GM08714 (cell line): Measurements from ENCODE around the gene RPGRIP1L.

Experiments
- H3K4me3 ChIP-seq: fragments of 200-500 bp; sonication (Bioruptor generic); 2 replicates; pipeline ENCODE4 v1.5.1; 2014; ENCODE audit warnings: mild to moderate bottlenecking, low read length, inconsistent platforms
- ZNF274 ChIP-seq: IDR thresholded peaks from 2 replicates; pipeline ENCODE4 v1.6.1; 2012; ENCODE audit warnings: mild to moderate bottlenecking, low read depth, low read length

Gene RPGRIP1L

GRCh38 chr16:53612003-53612402, 91.7 kb downstream of the RPGRIP1L start:
- TF ChIP-seq ZNF274: no peak
- no peak overlapping the region for H3K4me3 ChIP-seq

GRCh38 chr16:53611179-53611696, 92.4 kb downstream of the RPGRIP1L start:
- no peak for TF ChIP-seq ZNF274

GRCh38 chr16:53609536-53609935, 94.1 kb downstream of the RPGRIP1L start:
- no peak for TF ChIP-seq ZNF274
- H3K4me3 ChIP-seq: no peak overlapping the region

More at GRCh38 chr16:53611179-53611696, 92.4 kb downstream of the RPGRIP1L start:
- no peak overlapping the region for H3K4me3 ChIP-seq

DNA sequence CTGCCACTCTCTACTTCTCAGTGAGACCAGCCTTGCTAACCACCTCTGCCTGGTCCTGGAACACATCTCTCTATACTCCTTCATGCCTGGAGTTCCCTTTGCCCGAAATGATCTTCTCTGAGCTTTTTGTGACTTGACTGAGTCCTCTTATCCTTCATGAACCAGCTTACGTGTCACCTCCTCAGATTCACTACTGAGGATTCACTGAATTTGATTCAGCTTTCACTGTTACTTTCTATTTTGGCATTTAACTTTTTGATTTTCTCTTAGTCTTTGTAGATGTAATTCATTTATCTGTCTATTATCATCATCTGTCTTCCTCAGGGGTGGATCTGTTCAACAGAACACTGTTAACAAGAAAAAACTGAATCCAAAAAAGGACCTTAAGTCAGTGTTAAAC, 95.6 kb downstream of the RPGRIP1L start:
- no peak overlapping the region for H3K4me3 ChIP-seq
- TF ChIP-seq ZNF274: no peak

- no peak overlapping the region for H3K4me3 ChIP-seq
These were observed 97.7 kb downstream of the RPGRIP1L start for GRCh38 chr16:53605831-53606400.

GRCh38 chr16:53605356-53605755, 98.3 kb downstream of the RPGRIP1L start:
- no peak for TF ChIP-seq ZNF274
- no peak overlapping the region for H3K4me3 ChIP-seq

More at GRCh38 chr16:53605831-53606400, 97.7 kb downstream of the RPGRIP1L start:
- no peak for TF ChIP-seq ZNF274

DNA sequence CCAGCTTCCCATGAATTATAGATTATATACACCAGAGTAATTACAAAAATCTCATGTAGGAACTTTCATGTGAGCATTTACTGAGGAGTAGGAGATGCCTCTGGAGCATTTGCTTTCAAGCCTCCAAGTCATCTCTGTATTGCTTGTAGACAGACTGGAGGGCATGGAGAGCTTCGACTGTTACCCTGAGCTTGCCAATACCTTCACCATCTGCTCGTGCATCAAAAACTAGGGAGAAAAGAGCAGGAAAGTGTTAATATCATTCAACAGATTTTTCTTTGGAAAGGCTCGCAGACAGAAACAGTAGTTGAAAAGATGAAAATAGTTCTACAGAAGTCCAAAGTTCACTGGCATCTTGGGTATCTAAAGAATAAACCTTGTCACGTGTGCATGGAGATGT, 101.7 kb downstream of the RPGRIP1L start:
- no peak for TF ChIP-seq ZNF274

GRCh38 chr16:53600616-53601015, 103.0 kb downstream of the RPGRIP1L start:
- no peak overlapping the region for H3K4me3 ChIP-seq
- TF ChIP-seq ZNF274: no peak

More for the DNA sequence above, 101.7 kb downstream of the RPGRIP1L start:
- H3K4me3 ChIP-seq: no peak overlapping the region

DNA sequence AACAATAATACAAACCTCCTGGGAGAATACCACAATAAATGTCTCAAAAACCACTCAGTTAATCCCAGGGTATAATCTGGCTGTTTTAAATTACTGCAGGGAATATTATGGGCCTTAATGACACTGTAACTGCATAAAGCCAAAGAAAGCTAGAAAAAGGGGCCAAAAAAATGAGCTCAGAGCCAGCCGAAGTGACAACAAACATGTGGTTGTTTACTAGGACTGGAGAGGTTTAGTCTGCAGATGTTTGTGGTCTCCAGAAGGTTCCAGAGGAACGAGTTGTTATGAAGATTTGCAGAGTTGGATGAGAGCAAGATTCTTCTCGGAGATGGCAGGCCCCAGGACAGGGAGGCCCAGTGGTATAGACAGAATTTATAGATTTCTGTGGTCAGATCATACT, 103.5 kb downstream of the RPGRIP1L start:
- no peak for TF ChIP-seq ZNF274
- no peak overlapping the region for H3K4me3 ChIP-seq

DNA sequence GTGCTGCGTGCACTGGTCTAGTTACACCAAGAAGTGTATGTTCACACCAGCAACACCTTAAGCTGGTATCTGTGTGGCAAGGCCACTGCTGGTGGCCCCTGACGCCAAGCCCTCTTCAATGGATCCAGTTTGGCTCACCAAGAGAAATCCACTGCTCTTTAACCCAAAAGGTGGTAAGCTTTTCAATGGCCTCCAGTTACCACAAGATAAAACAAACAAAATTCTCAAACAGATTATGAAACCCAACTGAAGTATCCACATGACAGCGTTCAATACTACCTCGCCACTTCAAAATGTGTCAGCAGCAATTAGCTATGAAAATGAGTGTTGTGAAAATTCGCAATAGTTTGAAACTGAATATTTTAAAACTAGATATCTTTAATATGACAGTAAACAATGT, 104.1 kb downstream of the RPGRIP1L start:
- no peak for TF ChIP-seq ZNF274
- no peak overlapping the region for H3K4me3 ChIP-seq

GRCh38 chr16:53598511-53599275, 105.0 kb downstream of the RPGRIP1L start:
- no peak overlapping the region for H3K4me3 ChIP-seq
- no peak for TF ChIP-seq ZNF274

- H3K4me3 ChIP-seq: no peak overlapping the region
These were observed 105.9 kb downstream of the RPGRIP1L start for GRCh38 chr16:53597776-53598175.

DNA sequence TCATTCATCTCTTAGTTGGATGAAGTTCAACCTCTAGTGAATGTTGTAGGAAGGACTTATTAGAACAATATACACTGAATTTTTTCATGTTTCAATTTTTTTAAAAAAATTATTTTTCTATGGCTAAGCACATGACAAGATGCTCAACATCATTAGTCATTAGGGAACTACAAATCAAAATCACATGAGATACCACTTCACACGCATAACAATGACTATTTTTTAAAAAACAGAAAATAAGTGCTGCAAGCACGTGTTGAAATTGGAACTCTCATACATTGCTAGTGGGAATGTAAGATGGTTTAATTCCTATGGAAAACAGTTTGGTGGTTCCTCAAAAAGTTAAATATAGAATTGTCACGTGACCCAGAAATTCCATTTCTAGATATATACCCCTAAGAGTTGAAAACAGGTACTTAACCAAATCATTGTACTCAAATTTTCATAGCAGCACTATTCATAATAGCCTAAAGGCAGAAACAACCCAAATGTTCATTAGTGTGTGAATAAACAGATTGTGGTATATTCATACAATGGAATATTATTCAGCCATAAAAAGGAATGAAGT, 115.5 kb downstream of the RPGRIP1L start:
- no peak for TF ChIP-seq ZNF274
- no peak overlapping the region for H3K4me3 ChIP-seq

More at GRCh38 chr16:53597776-53598175, 105.9 kb downstream of the RPGRIP1L start:
- no peak for TF ChIP-seq ZNF274

DNA sequence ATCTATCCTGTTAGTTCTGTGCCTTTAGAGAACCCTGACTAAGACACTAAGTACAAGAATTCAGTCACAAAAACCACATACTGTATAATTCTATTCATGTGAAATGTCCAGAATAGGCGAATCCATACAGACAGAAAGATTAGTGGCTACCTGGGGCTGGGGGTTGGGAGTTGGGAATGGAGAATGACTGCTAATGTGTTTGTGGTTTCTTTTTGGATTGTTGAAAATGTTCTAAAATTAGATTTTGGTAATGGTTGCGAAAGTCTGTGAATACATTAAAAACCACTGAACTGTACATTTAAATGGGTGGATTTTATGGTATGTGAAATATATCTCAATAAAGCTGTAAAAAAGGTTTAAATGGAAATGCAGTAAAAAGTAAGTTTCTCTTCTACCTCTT, 120.3 kb downstream of the RPGRIP1L start:
- TF ChIP-seq ZNF274: no peak
- H3K4me3 ChIP-seq: no peak overlapping the region

DNA sequence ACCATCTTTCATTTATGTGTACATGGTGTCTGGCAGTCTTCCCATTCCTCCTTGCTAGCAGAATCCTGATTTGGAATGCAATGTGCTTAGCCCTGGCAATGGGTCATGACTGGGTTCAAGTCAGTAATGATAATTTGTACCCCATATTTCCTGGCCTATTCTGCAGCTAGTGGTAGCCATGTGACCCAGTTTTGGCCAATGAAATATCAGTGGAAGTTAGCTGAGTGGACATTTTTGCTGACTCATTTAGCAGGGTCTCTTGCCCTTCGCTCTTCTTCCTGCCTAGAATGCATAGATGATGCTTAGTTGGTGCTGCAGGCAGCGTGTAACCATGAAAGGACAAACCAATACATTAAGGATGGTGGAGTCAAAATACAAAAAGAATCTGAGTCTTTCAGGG, 121.9 kb downstream of the RPGRIP1L start:
- no peak overlapping the region for H3K4me3 ChIP-seq
- no peak for TF ChIP-seq ZNF274
